Fibroblast of lung (primary cell): ENCODE results near the gene ZDHHC14. TPM values are rescaled to one million over a fixed set of nuclear protein-coding genes. Genes with fewer than 3 reads are reported as not detected.

Experiments
- DNase-seq, 2 donors: peaks; one replicate each; pipeline versions ENCODE4 v3.0.0 to v3.0.0-alpha.2; 2010; ENCODE audit warnings: low read depth in 2 of 2
- H2AFZ ChIP-seq: 2 replicates; pipeline ENCODE4 v1.5.1; 2012; ENCODE audit warnings: low read length, control low read depth, inconsistent platforms
- H3K27ac ChIP-seq: 2 replicates; pipeline ENCODE4 v1.5.1; 2011; ENCODE audit warnings: low read length, control low read depth; ENCODE audit not compliant: insufficient read depth
- H3K27me3 ChIP-seq: 2 replicates; pipeline ENCODE4 v1.5.1; 2011; ENCODE audit warnings: mild to moderate bottlenecking, low read length; ENCODE audit not compliant: control insufficient read depth, insufficient read depth
- H3K36me3 ChIP-seq: 2 replicates; pipeline ENCODE4 v1.5.1; 2011; ENCODE audit warnings: low read length; ENCODE audit not compliant: control insufficient read depth, insufficient read depth
- H3K4me1 ChIP-seq: 2 replicates; pipeline ENCODE4 v1.5.1; 2011; ENCODE audit warnings: low read length; ENCODE audit not compliant: control insufficient read depth, insufficient read depth; ENCODE audit errors: extremely low read depth
- H3K4me2 ChIP-seq: 2 replicates; pipeline ENCODE4 v1.5.1; 2011; ENCODE audit warnings: low read length, control low read depth; ENCODE audit not compliant: insufficient read depth; ENCODE audit errors: extremely low read depth
- H3K4me3 ChIP-seq, 4 experiments: fragments of 200-600 bp in 1 of 4; sonication (generic) in 1 of 4; replicated peaks in 1 of 4; 2 replicates each; pipeline ENCODE4 v1.5.1; 2011 to 2016; ENCODE audit warnings: low read length in 4 of 4, low read depth in 3 of 4, mild to moderate bottlenecking in 3 of 4, control low read depth in 2 of 4, inconsistent platforms in 1 of 4, mixed read lengths in 1 of 4; ENCODE audit not compliant: insufficient read depth in 1 of 4; ENCODE audit errors: control extremely low read depth in 1 of 4
- H3K79me2 ChIP-seq: 2 replicates; pipeline ENCODE4 v1.5.1; 2012; ENCODE audit warnings: mild to moderate bottlenecking, low read length, inconsistent platforms; ENCODE audit not compliant: control insufficient read depth, insufficient read depth
- H3K9ac ChIP-seq: 2 replicates; pipeline ENCODE4 v1.5.1; 2011; ENCODE audit warnings: mild to moderate bottlenecking, low read length, control low read depth; ENCODE audit not compliant: insufficient read depth
- H3K9me3 ChIP-seq: 2 replicates; pipeline ENCODE4 v1.5.1; 2012; ENCODE audit warnings: low read depth, low read length; ENCODE audit not compliant: control insufficient read depth, insufficient read depth
- H4K20me1 ChIP-seq: 2 replicates; pipeline ENCODE4 v1.5.1; 2011; ENCODE audit warnings: low read length; ENCODE audit not compliant: control insufficient read depth, insufficient read depth; ENCODE audit errors: extremely low read depth
- CTCF ChIP-seq, 2 donors: IDR thresholded peaks in 1 of 2; conservative IDR thresholded peaks in 1 of 2; 1 replicate in 1 of 2; 2 replicates in 1 of 2; pipeline ENCODE4 v1.5.1; 2011 to 2012; ENCODE audit warnings: low read length in 2 of 2, control low read depth in 1 of 2, inconsistent platforms in 1 of 2, low read depth in 1 of 2, mild to moderate bottlenecking in 1 of 2
- EZH2 ChIP-seq: IDR thresholded peaks from 2 replicates; pipeline ENCODE4 v1.5.1; 2012; ENCODE audit warnings: low read length, control low read depth, mild to moderate bottlenecking; ENCODE audit errors: missing control alignments
- polyA plus RNA-seq, 2 donors: library from polyadenylated mRNA; depleted of rRNA in 1 of 2; stranded (reverse) in 1 of 2; unstranded in 1 of 2; fragments of >200 nt; gene quantifications; 2 replicates each; pipeline ENCODE4 v1.2.1, GENCODE V29; 2011 to 2012; ENCODE audit warnings: missing spikeins in 1 of 2
- total RNA-seq: library from RNA; depleted of rRNA; stranded (reverse); fragments of >200 nt; gene quantifications from 2 replicates; pipeline ENCODE4 v1.2.1, GENCODE V29; 2014

ZDHHC14 gene
- total and polyA plus RNA-seq, 2 donors (not counting 1 experiment from before 2014, with no cell fraction given): 1.7 to 3.5 TPM

- Histone ChIP-seq H3K4me1 (peaks cover 3% of the 10 kb centered on the region), H3K4me3 (no peak overlapping the region), H3K79me2 (no peaks in the 10 kb centered on the region), H3K9ac (no peak overlapping the region), H3K36me3 (no peaks in the 10 kb centered on the region), H3K27ac (no peak overlapping the region), H2AFZ (no peak overlapping the region), H3K27me3 (no peaks in the 10 kb centered on the region), H4K20me1 (no peaks in the 10 kb centered on the region), H3K4me2 (no peak overlapping the region), H3K9me3 (no peaks in the 10 kb centered on the region)
- DNase-seq: no peak
- no peak for TF ChIP-seq CTCF (conservative IDR thresholded peaks at IDR 0.05 in 1 of 2, IDR thresholded peaks at IDR 0.05 in 1 of 2; ENCODE audit: low read depth in 1 of 2, low read length in 2 of 2)
- no peak for TF ChIP-seq EZH2
Observed at GRCh38 chr6:157539900-157540752, 159.1 kb downstream of the ZDHHC14 start.

- H3K4me3 ChIP-seq: no peak overlapping the region
- no peak overlapping the region for H3K9ac ChIP-seq
- no peaks in the 10 kb centered on the region for H3K9me3 ChIP-seq
- H3K27ac ChIP-seq: no peak overlapping the region
- no peak for TF ChIP-seq EZH2
- no peak for TF ChIP-seq CTCF (conservative IDR thresholded peaks at IDR 0.05 in 1 of 2, IDR thresholded peaks at IDR 0.05 in 1 of 2; ENCODE audit: low read depth in 1 of 2, low read length in 2 of 2)
- no peak overlapping the region for H2AFZ ChIP-seq
- H3K4me1 ChIP-seq: no peaks in the 10 kb centered on the region
- H4K20me1 ChIP-seq: no peaks in the 10 kb centered on the region
- no peak overlapping the region for H3K4me2 ChIP-seq
- no peaks in the 10 kb centered on the region for H3K27me3 ChIP-seq
- no peaks in the 10 kb centered on the region for H3K79me2 ChIP-seq
- DNase-seq: peak in 1 of 2 donors; percentile 12
- no peaks in the 10 kb centered on the region for H3K36me3 ChIP-seq
Observed at GRCh38 chr6:157541618-157542413, 160.8 kb downstream of the ZDHHC14 start.

- no peaks in the 10 kb centered on the region for H4K20me1 ChIP-seq
- TF ChIP-seq EZH2 (no peak), CTCF (conservative IDR thresholded peaks at IDR 0.05 in 1 of 2, IDR thresholded peaks at IDR 0.05 in 1 of 2; ENCODE audit: low read depth in 1 of 2, low read length in 2 of 2) (no peak)
- no peak for DNase-seq
Observed at GRCh38 chr6:157542414-157543160, 161.6 kb downstream of the ZDHHC14 start.

More at GRCh38 chr6:157542414-157543160, 161.6 kb downstream of the ZDHHC14 start:
- Histone ChIP-seq H3K4me2 (no peak overlapping the region), H3K4me3 (no peak overlapping the region), H3K27ac (no peak overlapping the region), H2AFZ (no peak overlapping the region), H3K79me2 (no peaks in the 10 kb centered on the region), H3K27me3 (no peaks in the 10 kb centered on the region), H3K4me1 (no peaks in the 10 kb centered on the region), H3K9ac (no peak overlapping the region), H3K9me3 (no peaks in the 10 kb centered on the region), H3K36me3 (no peaks in the 10 kb centered on the region)
